HTERT RPE-1 (cell line): ENCODE measurements around the gene CHN2.

ENCODE experiments used
- in situ Hi-C: fragments of 300-500 bp; cut with MboI; formaldehyde crosslinking; loops from 4 replicates; pipeline ENCODE4 v1.14.3; 2020; ENCODE audit warnings: low sequenced_read_pairs

Gene CHN2

GRCh38 chr7:29281782-29282541 lies 87.4 kb downstream of the CHN2 start:
- in situ Hi-C loops = no loop called here

GRCh38 chr7:29282819-29283414 lies 88.3 kb downstream of the CHN2 start:
- in situ Hi-C loops = no loop called here

GRCh38 chr7:29284696-29285443 lies 90.3 kb downstream of the CHN2 start:
- in situ Hi-C loops = no loop called here

GRCh38 chr7:29285444-29285793 lies 90.8 kb downstream of the CHN2 start:
- in situ Hi-C loops = no loop called here

GRCh38 chr7:29285861-29286260 lies 91.3 kb downstream of the CHN2 start:
- in situ Hi-C loops = no loop called here

GRCh38 chr7:29287366-29287765 lies 92.8 kb downstream of the CHN2 start:
- in situ Hi-C loops = no loop called here

GRCh38 chr7:29288181-29289091 lies 93.9 kb downstream of the CHN2 start:
- in situ Hi-C loops = no loop called here

GRCh38 chr7:29289156-29290021 lies 94.8 kb downstream of the CHN2 start:
- in situ Hi-C loops = no loop called here

- in situ Hi-C loops = no loop called here
Observed at GRCh38 chr7:29290829-29291228, 96.3 kb downstream of the CHN2 start.

- in situ Hi-C loops = no loop called here
Observed at GRCh38 chr7:29291723-29292618, 97.4 kb downstream of the CHN2 start.

- in situ Hi-C loops = no loop called here
Observed at GRCh38 chr7:29292886-29293658, 98.5 kb downstream of the CHN2 start.

GRCh38 chr7:29296421-29296820 lies 101.8 kb downstream of the CHN2 start:
- in situ Hi-C loops = no loop called here

- in situ Hi-C loops = no loop called here
Observed at GRCh38 chr7:29297194-29297890, 102.8 kb downstream of the CHN2 start.

GRCh38 chr7:29299086-29299485 lies 104.5 kb downstream of the CHN2 start:
- in situ Hi-C loops = no loop called here

- in situ Hi-C loops = no loop called here
Observed at GRCh38 chr7:29300026-29300480, 105.5 kb downstream of the CHN2 start.

- in situ Hi-C loops = no loop called here
Observed at GRCh38 chr7:29300649-29301048, 106.1 kb downstream of the CHN2 start.

- in situ Hi-C loops = no loop called here
Observed at GRCh38 chr7:29302666-29303395, 108.3 kb downstream of the CHN2 start.
